Hypothalamus (tissue), 51 donors: ENCODE measurements around the gene NIM1K.
"Not testable (repeated sequence)": the region's sequence is repeated elsewhere in the genome, so short reads cannot be mapped to it uniquely, and the experiment has no call there.

Source experiments
- DNase-seq, 51 donors: peaks; one replicate each; lab custom pipeline; 2025; lab: John Stamatoyannopoulos, UW

NIM1K gene

GRCh38 chr5:43312076-43312661, 120.1 kb downstream of the NIM1K start:
- peak in 4 of 51 donors; percentile 2 to 49 (median 11) for DNase-seq

- peak in 4 of 51 donors; percentile 23 to 56 (median 42) for DNase-seq
These were observed 120.6 kb downstream of the NIM1K start for GRCh38 chr5:43312699-43313034.

DNA sequence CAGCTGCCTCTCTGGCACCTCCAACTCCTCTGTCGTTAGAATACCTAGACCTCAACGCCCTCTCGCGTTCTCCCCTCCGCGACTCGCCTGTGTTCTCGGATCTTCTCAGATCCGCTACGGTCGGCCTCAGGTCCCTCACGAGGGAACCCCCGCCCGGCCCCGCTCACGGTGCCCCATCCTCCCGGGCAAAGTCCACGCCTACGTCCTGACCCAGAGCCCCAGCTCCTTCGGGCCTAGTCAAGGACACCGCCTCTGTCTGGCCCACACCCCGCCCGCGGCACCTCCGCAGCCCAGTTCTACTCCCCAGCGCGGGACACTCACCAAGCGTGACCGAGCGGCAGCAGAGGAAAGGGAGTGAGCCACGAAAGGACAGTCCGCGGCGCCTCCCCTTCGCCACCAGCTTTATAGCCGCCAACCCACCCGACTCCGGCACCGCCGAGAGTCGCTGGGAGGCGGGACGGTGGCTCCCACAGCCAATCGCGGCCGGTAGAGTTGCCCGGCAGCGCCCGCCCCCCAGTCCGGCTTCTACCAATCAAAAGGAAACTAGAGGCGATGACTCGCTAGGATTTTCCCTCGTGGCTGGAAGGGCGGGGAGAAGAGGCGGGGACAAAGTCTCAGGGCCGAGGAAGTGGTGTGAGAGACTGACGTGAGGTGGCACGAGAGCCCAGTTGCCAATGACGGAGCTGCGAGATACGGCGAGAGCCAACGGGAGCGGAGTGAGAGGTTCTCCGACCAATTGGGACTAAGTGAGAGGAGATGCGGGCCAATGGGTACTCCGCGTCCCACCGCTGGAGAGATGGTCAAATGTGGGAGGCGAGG, 121.2 kb downstream of the NIM1K start, which contains the start of gene HMGCS1:
Gene HMGCS1, minus strand, starts transcription at position 378 of the 819 bp plus-strand sequence. CDS start 14,447 bp downstream, outside the sequence.
- DNase-seq = peak; percentile 74 to 99 (median 98)

DNA sequence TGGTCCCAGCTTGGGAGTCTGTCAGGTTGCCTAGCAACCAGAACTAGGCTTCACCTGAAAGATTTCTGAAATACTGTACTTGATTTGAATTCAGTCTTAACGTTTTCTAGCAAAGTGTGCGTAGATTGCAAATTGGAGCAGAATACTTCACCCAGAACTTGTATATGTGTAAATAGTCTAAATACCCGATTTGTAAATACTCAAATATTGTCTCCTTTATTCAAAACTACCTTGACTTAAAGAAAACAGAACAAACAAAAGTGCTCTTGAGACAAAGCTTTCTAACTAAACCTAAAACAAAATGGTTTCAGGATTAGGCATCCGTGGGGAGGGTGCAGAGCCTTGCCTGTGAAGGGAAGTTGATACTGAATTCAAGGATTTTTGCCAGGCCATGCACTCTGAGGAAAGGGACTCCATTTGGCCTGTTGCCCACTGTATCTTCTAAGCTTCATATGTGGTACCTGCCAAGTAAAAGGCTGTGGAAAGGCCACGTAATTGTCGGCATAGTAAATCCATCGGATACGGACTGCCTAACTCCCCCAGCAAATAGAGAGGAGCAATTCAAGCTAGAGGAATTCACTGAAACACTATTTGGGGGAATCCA, 121.9 kb downstream of the NIM1K start:
- DNase-seq = peak in 12 of 51 donors; percentile 1 to 56 (median 12)

DNA sequence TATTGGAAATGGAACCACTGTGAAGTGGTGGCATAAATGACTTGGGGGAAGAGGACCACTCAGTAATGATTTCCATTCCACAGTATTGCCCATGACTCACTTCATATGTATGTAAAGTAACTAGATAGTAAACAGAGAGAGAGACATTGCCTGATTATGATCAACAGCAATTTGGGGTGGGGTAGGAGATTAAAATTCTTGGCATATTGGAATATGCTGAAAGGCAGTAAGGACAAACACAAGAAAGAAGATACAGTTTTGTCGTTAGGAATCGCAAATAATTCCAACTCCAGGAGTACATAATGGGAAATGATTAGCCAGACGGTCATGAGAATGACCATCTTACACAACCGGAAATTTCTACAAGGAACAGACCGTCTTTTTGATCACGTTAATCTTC, 122.7 kb downstream of the NIM1K start:
- no peak for DNase-seq

DNA sequence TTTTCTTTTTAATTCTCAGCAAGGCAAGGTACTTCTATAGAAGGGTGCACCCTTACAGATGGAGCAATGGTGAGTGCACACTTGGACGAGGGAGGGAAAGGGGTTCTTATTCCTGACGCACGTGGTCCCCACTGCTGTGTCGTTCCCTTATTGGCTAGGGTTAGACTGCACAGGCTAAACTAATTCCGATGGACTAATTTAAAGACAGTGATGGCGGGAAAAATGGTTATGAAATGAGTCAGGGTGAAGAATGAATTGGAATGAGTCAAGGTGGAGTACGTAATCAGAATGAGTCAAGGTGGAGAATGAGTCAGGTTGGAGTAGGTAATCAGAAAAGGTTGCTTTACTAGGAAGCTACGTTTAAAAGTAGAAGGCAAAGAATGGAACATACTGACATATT, 123.2 kb downstream of the NIM1K start:
- DNase-seq = peak in 1 of 51 donors; percentile 11

DNA sequence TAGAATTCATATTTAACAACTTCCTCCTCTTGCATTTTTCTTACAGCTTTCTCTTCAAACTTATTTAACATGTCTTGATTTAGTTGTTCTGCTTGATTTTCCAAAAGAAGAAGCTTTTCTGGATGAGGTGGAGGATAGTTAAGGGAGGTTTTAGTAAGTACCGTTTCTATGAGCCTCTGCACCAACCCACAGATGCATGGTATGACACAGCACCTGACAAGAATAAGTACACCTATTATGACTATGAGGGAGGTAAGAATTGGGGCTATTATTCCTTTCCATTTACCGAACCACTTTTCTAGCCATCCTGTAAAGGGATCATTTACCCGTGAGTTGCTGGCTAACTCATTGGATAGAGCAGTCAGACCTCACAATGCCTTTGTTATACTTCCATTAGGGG, 123.7 kb downstream of the NIM1K start:
- DNase-seq = no peak

DNA sequence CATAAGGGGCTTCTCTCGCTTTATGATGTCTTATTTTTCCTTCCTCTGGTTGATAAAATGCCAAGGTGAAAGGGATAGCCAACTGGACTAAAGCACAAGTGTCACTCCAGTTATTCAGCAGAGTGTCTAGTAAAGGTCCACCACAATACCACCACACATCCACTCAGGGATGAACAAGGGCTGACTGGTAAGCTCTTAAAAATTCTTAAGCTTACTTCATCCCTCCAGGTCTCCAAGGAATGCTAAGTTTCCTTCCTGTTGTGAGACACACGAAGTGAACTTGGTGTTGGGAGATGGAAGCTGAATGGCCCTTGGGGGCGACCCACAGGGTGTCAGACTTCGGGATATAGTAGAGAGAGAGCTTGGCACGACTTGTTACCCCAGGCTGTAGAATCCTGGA, 124.4 kb downstream of the NIM1K start:
- DNase-seq = no peak

- no peak for DNase-seq
These were observed 128.8 kb downstream of the NIM1K start for GRCh38 chr5:43320846-43321245.

GRCh38 chr5:43323488-43323887, 131.5 kb downstream of the NIM1K start:
- DNase-seq = not testable (repeated sequence)

GRCh38 chr5:43325624-43326023, 133.6 kb downstream of the NIM1K start:
- not testable (repeated sequence) for DNase-seq
